ENCODE measurements around the gene PPFIBP2.

Gene PPFIBP2

GRCh38 chr11:7567311-7567710 is 53.5 kb downstream of the PPFIBP2 start:
- Histone ChIP-seq H3K36me3 (ENCODE audit: control insufficient read depth in 2 of 2, insufficient read depth in 1 of 2, low read length in 2 of 2) (no peaks in the 10 kb centered on the region), H3K4me1 (ENCODE audit: control insufficient read depth, insufficient read depth, low read length) (no peaks in the 10 kb centered on the region), H3K9me3 (ENCODE audit: control insufficient read depth, insufficient read depth, low read depth, low read length) (no peaks in the 10 kb centered on the region), H3K4me3 (ENCODE audit: low read depth, low read length) (no peak overlapping the region), H3K27ac (ENCODE audit: extremely low read depth, low read depth, low read length) (no peak overlapping the region)
- CTCF ChIA-PET, result interaction anchor here (1.0 to 1.7 kb wide), 2 partner anchors 54 to 98 kb away, joined by 3 read pairs; no protein-coding TSS in a partner anchor
- TF ChIP-seq ZNF521 (tag by site-specific recombination; IDR thresholded peaks at IDR 0.05) (no peak), ZNF16 (tag by site-specific recombination; IDR thresholded peaks at IDR 0.05; ENCODE audit: low read depth) (no peak), SETDB1 (IDR thresholded peaks at IDR 0.05; ENCODE audit: insufficient read length, low read length) (no peak), ZNF221 (tag by site-specific recombination; IDR thresholded peaks at IDR 0.05; ENCODE audit: borderline replicate concordance) (no peak), MEIS1 (CRISPR knock-in tag; IDR thresholded peaks at IDR 0.05; ENCODE audit: borderline replicate concordance) (no peak), MZF1 (tag by site-specific recombination; IDR thresholded peaks at IDR 0.05; ENCODE audit: borderline replicate concordance) (no peak), ZBTB1 (tag by site-specific recombination; IDR thresholded peaks at IDR 0.05) (no peak), ZNF335 (tag by site-specific recombination; conservative IDR thresholded peaks at IDR 0.05) (no peak), ZFP37 (tag by site-specific recombination; IDR thresholded peaks at IDR 0.05) (no peak), ZNF26 (tag by site-specific recombination; IDR thresholded peaks at IDR 0.05) (no peak), ZNF639 (tag by site-specific recombination; IDR thresholded peaks at IDR 0.05) (no peak), ZNF48 (tag by site-specific recombination; IDR thresholded peaks at IDR 0.05) (no peak), ZNF175 (tag by site-specific recombination; IDR thresholded peaks at IDR 0.05) (no peak), ZNF776 (tag by site-specific recombination; IDR thresholded peaks at IDR 0.05; ENCODE audit: borderline replicate concordance) (no peak), TRIM28 (IDR thresholded peaks at IDR 0.05; ENCODE audit: borderline replicate concordance, low read length) (no peak), CTCF (tag by site-specific recombination; IDR thresholded peaks at IDR 0.05) (no peak)
- POLR2A ChIA-PET, result no interaction called here

- Histone ChIP-seq H3K9me3 (ENCODE audit: control insufficient read depth, insufficient read depth, low read depth, low read length) (no peaks in the 10 kb centered on the region), H3K4me3 (ENCODE audit: low read depth, low read length) (no peak overlapping the region), H3K4me1 (ENCODE audit: control insufficient read depth, insufficient read depth, low read length) (no peaks in the 10 kb centered on the region), H3K27ac (ENCODE audit: extremely low read depth, low read depth, low read length) (no peak overlapping the region), H3K36me3 (ENCODE audit: control insufficient read depth in 2 of 2, insufficient read depth in 1 of 2, low read length in 2 of 2) (no peaks in the 10 kb centered on the region)
- ChIA-PET CTCF (interaction anchor here (1.0 to 7.8 kb wide), 5 partner anchors 11 to 97 kb away, joined by 3 to 124 read pairs (median 3); no protein-coding TSS in a partner anchor), POLR2A (no interaction called here)
- TF ChIP-seq SCRT2 (tag by site-specific recombination; IDR thresholded peaks at IDR 0.05) (no peak), ZNF114 (tag by site-specific recombination; IDR thresholded peaks at IDR 0.05) (no peak), GFI1B (tag by site-specific recombination; IDR thresholded peaks at IDR 0.05) (no peak), ZNF621 (tag by site-specific recombination; IDR thresholded peaks at IDR 0.05) (no peak), ZNF248 (tag by site-specific recombination; IDR thresholded peaks at IDR 0.05) (no peak), KLF9 (tag by site-specific recombination; IDR thresholded peaks at IDR 0.05; ENCODE audit: low read depth) (no peak), ZNF121 (tag by site-specific recombination; IDR thresholded peaks at IDR 0.05) (no peak), ZNF76 (tag by site-specific recombination; IDR thresholded peaks at IDR 0.05; ENCODE audit: borderline replicate concordance, low read depth) (no peak), ZNF157 (tag by site-specific recombination; IDR thresholded peaks at IDR 0.05) (no peak), TRIM28 (IDR thresholded peaks at IDR 0.05; ENCODE audit: borderline replicate concordance, low read length) (no peak), ZBTB1 (tag by site-specific recombination; IDR thresholded peaks at IDR 0.05) (no peak), FEZF1 (tag by site-specific recombination; IDR thresholded peaks at IDR 0.05) (no peak), ZNF747 (tag by site-specific recombination; IDR thresholded peaks at IDR 0.05) (no peak)
These were observed 55.2 kb downstream of the PPFIBP2 start for GRCh38 chr11:7569044-7569443.

Data from HEK293 (cell line).